ENCODE data around the gene IZUMO2.
"Not testable (repeated sequence)": the region's sequence is repeated elsewhere in the genome, so short reads cannot be mapped to it uniquely, and the experiment has no call there.

Gene IZUMO2

DNA sequence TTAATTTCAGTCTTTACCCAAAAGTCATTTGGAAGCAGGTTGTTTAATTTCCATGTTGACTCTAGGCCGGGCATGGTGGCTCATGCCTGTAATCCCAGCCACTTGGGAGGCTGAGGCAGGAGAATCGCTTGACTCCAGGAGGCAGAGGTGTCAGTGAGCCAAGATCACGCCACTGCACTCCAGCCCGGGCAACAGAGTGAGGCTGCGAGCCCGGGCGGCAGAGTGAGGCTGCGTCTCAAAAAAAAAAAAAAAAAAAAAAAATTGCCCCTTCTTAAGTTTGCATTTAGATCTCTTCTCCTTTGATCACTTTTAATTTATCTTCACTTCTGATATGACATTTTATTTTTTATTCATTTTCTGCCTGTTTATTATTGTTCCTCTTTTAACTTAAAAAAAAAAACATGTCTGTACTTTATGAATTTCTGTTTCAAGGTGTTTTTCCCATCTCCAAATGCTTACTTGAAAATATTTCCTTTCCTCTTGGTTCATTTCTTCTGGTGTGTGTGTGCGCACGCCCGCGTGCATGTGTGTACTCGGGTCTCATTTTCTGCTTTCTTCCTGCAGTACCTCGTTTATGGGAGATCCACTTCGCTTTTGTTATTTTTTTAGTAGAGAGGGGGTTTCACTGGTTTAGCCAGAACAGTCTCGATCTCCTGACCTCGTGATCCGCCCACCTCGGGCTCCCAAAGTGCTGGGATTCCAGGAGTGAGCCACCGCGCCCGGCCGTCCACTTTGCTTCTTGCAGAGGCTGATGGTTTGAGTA lies 26.3 kb downstream of the IZUMO2 start:
- DNase-seq (ENCODE audit: low read depth in 2 of 2), result not testable (repeated sequence)

DNA sequence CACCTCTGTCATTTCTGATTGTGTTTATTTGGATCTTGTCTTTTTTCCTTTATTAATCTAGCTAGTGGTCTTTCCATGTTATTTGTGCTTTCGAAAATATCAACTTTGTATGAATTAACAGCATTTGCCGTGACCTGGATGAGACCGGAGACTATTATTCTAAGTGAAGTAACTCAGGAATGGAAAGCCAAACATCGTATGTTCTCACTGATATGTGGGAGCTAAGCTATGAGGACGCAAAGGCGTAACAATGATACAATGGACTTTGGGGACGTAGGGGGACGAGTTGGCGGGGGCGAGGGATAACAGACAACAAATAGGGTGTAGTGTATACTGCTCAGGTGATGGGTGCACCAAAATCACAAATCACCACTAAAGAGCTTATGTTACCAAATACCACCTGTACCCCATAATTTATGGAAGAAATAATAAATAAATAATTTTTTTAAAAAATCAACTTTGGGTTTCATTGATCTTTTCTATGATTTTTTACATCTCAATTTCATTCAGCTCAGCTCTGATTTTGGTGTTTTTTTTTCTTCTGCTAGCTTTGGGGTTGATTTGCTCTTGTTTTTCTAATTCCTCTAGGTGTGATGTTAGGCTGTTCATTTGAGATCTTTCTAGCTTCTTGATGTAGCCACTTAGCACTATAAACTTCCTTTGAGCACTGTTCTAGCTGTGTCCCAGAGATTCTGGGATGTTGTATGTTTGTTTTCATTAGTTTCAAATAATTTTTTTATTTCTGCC lies 27.1 kb downstream of the IZUMO2 start:
- DNase-seq (ENCODE audit: low read depth in 2 of 2), result not testable (repeated sequence)

DNA sequence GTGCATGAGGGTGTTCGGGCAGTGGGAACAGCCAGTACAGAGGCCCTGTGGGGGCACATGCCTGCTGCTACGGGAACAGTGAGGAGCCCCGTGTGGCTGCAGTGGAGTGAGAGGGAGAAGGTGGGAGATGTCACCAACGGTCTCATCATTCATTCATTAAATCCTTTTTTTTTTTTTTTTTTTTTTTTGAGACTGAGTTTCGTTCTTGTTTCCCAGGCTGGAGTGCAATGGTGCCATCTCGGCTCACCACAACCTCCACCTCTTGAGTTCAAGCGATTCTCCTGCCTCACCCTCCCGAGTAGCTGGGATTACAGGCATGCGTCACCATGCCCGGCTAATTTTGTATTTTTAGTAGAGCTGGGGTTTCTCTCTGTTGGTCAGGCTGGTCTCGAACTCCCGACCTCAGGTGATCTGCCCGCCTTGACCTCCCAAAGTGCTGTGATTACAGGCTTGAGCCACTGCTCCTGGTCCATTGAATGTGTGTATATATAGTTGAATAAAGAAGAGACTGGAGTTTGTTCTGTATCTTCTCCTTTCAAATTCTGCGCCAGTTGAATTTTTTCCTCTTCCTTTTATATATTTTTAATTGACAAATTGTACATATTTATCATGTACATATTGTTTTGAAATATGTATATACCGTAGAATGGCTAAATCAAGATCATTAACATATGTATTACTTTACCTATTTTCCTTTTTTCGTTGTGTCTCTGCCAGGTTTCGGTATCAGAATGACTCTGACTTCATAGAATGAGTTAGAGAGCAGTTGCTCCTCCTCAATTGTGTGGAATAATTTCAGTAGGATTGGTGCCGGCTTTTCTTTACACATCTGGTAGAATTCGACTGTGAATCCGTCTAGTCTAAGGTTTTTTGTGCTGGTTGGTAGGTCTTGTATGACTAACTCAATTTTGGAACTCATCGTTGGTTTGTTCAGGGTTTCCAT lies 28.0 kb downstream of the IZUMO2 start:
- DNase-seq (ENCODE audit: low read depth in 2 of 2), result not testable (repeated sequence)

DNA sequence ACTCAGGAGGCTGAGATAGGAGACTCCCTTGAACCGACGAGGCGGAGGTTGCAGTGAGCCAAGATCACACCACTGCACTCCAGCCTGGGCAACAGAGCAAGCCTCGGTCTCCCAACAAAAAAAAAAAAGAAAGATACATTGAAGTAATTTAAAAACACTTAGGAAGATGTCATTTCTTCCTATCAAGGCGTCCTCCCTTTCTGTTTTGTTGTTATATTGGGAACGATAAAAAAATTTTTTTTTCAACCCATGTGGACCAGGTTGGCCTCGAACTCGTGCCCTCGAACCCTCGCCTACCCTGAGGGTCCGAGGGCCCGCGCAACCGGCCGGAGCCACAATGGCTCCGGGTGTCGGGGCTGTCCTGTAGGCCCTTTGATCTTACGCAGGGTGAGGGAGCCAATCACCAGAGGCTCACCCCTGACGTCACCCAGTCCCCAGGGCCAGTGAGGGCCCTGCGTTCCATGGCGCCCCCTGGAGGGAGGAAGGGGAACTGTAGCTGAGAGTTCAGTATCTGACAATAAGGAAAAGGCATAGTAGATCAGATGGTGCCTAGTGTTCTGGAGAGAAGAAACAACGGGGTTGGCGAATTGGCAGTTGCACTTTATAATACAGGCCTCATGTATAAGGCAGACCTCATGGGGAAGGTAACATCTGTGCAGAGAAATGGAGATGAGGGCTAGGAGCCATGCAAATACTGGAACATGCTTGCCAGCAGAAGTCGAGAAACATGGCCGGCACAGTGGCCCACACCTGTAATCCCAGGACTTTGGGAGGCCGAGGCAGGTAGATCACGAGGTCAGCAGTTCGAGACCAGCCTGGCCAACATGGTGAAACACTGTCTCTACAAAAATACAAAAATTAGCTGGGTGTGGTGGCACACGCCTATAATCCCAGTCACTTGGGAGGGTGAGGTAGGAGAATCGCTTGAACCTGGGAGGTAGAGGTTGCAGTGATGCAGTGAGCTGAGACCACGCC lies 29.3 kb downstream of the IZUMO2 start:
- DNase-seq (ENCODE audit: low read depth in 2 of 2), result not testable (repeated sequence)

DNA sequence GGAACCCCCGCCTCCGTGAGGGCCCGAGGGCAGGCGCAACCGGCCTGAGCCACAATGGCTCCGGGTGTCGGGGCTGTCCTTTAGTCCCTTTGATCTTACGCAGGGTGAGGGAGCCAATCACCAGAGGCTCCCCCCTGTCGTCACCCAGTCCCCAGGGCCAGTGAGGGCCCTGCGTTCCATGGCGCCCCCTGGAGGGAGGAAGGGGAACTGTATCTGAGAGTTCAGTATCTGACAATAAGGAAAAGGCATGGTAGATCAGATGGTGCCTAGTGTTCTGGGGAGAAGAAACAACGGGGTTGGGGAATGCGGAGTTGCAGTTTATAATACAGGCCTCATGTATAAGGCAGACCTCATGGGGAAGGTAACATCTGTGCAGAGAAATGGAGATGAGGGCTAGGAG lies 59.1 kb downstream of the IZUMO2 start:
- not testable (repeated sequence) for DNase-seq (ENCODE audit: low read depth in 2 of 2)

DNA sequence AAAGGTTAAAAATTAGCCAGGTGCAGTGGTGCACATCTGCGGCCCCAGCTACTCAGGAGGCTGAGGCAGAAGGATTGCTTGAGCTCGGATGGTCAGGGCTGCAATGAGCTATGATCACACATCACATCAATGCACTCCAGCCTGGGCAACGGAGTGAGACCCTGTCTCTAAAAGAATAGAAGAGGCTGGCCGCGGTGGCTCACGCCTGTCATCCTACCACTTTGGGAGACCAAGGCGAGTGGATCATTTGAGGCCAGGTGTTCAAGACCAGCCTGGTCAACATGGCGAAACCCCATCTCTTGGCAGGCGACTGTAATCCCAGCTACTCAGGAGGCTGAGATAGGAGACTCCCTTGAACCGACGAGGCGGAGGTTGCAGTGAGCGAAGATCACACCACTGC lies 59.7 kb downstream of the IZUMO2 start:
- not testable (repeated sequence) for DNase-seq (ENCODE audit: low read depth in 2 of 2)
